Thyroid gland (tissue), 4 donors: Measurements from ENCODE around the gene NEK2. TPM values are rescaled to one million over a fixed set of nuclear protein-coding genes. Genes with fewer than 3 reads are reported as not detected.
"Not testable (repeated sequence)": the region's sequence is repeated elsewhere in the genome, so short reads cannot be mapped to it uniquely, and the experiment has no call there.

Experiments used
- DNase-seq, 2 donors: peaks; one replicate each; pipeline ENCODE4 v3.0.0-alpha.2; 2019
- H3K27ac ChIP-seq, 3 donors: fragments of 200-600 bp; sonication (generic); 1 replicate in 2 of 3; 2 replicates in 1 of 3; pipeline ENCODE4 v1.5.1; 2016 to 2019; ENCODE audit warnings: mild to moderate bottlenecking in 1 of 3, moderate library complexity in 1 of 3
- H3K27me3 ChIP-seq: fragments of 200-600 bp; sonication (generic); one replicate; pipeline ENCODE4 v1.5.1; 2019
- H3K36me3 ChIP-seq, 2 donors: fragments of 200-600 bp; sonication (generic); one replicate each; pipeline ENCODE4 v1.5.1; 2016 to 2019
- H3K4me1 ChIP-seq, 2 donors: fragments of 200-600 bp; sonication (generic); one replicate each; pipeline ENCODE4 v1.5.1; 2017 to 2019
- H3K4me3 ChIP-seq, 3 donors: fragments of 200-600 bp; sonication (generic); replicated peaks in 1 of 3; 1 replicate in 2 of 3; 2 replicates in 1 of 3; pipeline ENCODE4 v1.5.1; 2016; ENCODE audit warnings: mild to moderate bottlenecking in 1 of 3
- H3K9me3 ChIP-seq: fragments of 200-600 bp; sonication (generic); one replicate; pipeline ENCODE4 v1.5.1; 2017
- CTCF ChIP-seq, 6 experiments: fragments of 200-600 bp in 3 of 6; fragments of 450-650 bp in 3 of 6; sonication (generic) in 3 of 6; IDR thresholded peaks; one replicate each; pipeline ENCODE4 v1.5.1; 2016 to 2019; ENCODE audit warnings: antibody characterized with exemption in 6 of 6, mild to moderate bottlenecking in 2 of 6, inconsistent platforms in 1 of 6, moderate library complexity in 1 of 6
- POLR2A ChIP-seq, 2 donors: fragments of 450-650 bp; IDR thresholded peaks; one replicate each; pipeline ENCODE4 v1.6.1; 2017; ENCODE audit warnings: antibody characterized with exemption in 2 of 2, mild to moderate bottlenecking in 2 of 2, moderate library complexity in 1 of 2
- WGBS, 2 donors: methylation state at CpG; one replicate each; pipeline ENCODE4 v1.1.5; 2017; 5-methylcytosine and 5-hydroxymethylcytosine counted together
- intact Hi-C: fragments of 100-400 bp; cut with DNase I; formaldehyde crosslinking; loops from one replicate; pipeline ENCODE4 v1.15.1; 2023
- total RNA-seq, 4 donors: library from RNA; depleted of rRNA; stranded (reverse); fragments of >200 nt; gene quantifications; one replicate each; pipeline ENCODE4 v1.2.3, GENCODE V29; 2016

Gene NEK2
- total RNA-seq, 4 donors from 2014 or later, result 0.11 to 2.4 (median 0.40) TPM; not detected in 1

- TF ChIP-seq CTCF (IDR thresholded peaks at IDR 0.05), result no peak
- TF ChIP-seq POLR2A (IDR thresholded peaks at IDR 0.05), result no peak
- H3K4me3 ChIP-seq, result no peak overlapping the region
- H3K27me3 ChIP-seq, result no peaks in the 10 kb centered on the region
- intact Hi-C loops, result no loop called here
- no peaks in the 10 kb centered on the region for H3K9me3 ChIP-seq
- WGBS, 2 donors, result 49 to 63% methylated on average over 10 to 11 of the region's 17 CpGs
- no peak for DNase-seq
- no peak overlapping the region for H3K27ac ChIP-seq
- H3K4me1 ChIP-seq, result peaks cover 7 to 14% of the 10 kb centered on the region in 2 donors
- H3K36me3 ChIP-seq, result no peaks in the 10 kb centered on the region
These were observed 45.0 kb downstream of the NEK2 start for GRCh38 chr1:211630236-211631081.

GRCh38 chr1:211628417-211628816, 47.0 kb downstream of the NEK2 start:
- H3K4me1 ChIP-seq, result peaks cover 7 to 14% of the 10 kb centered on the region in 2 donors
- H3K36me3 ChIP-seq, result no peaks in the 10 kb centered on the region
- intact Hi-C loops, result no loop called here
- TF ChIP-seq CTCF (IDR thresholded peaks at IDR 0.05) (no peak), POLR2A (IDR thresholded peaks at IDR 0.05) (no peak)
- H3K27me3 ChIP-seq, result no peaks in the 10 kb centered on the region
- no peaks in the 10 kb centered on the region for H3K9me3 ChIP-seq
- no peak overlapping the region for H3K27ac ChIP-seq
- 60 to 72% methylated on average over 4 of the region's 4 CpGs for WGBS, 2 donors
- no peak for DNase-seq
- no peak overlapping the region for H3K4me3 ChIP-seq

GRCh38 chr1:211627259-211627658, 48.2 kb downstream of the NEK2 start:
- 86 to 94% methylated on average over 4 of the region's 4 CpGs for WGBS, 2 donors
- H3K4me3 ChIP-seq, result no peak overlapping the region
- intact Hi-C loops, result no loop called here
- TF ChIP-seq CTCF (IDR thresholded peaks at IDR 0.05) (no peak), POLR2A (IDR thresholded peaks at IDR 0.05) (no peak)
- no peak overlapping the region for H3K27ac ChIP-seq
- peaks cover 0 to 2% of the 10 kb centered on the region in 2 donors for H3K4me1 ChIP-seq
- H3K27me3 ChIP-seq, result no peaks in the 10 kb centered on the region
- no peaks in the 10 kb centered on the region for H3K36me3 ChIP-seq
- no peaks in the 10 kb centered on the region for H3K9me3 ChIP-seq
- no peak for DNase-seq

GRCh38 chr1:211625866-211626265, 49.6 kb downstream of the NEK2 start:
- DNase-seq, H3K27me3 ChIP-seq, H3K27ac ChIP-seq, intact Hi-C loops, H3K4me1 ChIP-seq, H3K4me3 ChIP-seq, H3K36me3 ChIP-seq, H3K9me3 ChIP-seq: not testable (repeated sequence)
- 84 to 97% methylated on average over 7 of the region's 7 CpGs for WGBS, 2 donors

- no peak for DNase-seq
- Histone ChIP-seq H3K27ac (no peak overlapping the region), H3K27me3 (no peaks in the 10 kb centered on the region), H3K36me3 (no peaks in the 10 kb centered on the region), H3K9me3 (no peaks in the 10 kb centered on the region), H3K4me1 (no peaks in the 10 kb centered on the region), H3K4me3 (no peak overlapping the region)
- intact Hi-C loops, result no loop called here
- TF ChIP-seq CTCF (IDR thresholded peaks at IDR 0.05) (peak in 2 of 6 experiments; percentile 11 to 14), POLR2A (IDR thresholded peaks at IDR 0.05) (no peak)
- WGBS, 2 donors, result 87 to 91% methylated on average over 2 of the region's 2 CpGs
These were observed 50.4 kb downstream of the NEK2 start for GRCh38 chr1:211625040-211625439.
